Esophagus muscularis mucosa (tissue), 3 donors: ENCODE measurements around the gene NUPR1.

ENCODE experiments used
- POLR2A ChIP-seq: fragments of 450-650 bp; IDR thresholded peaks from one replicate; pipeline ENCODE4 v1.6.1; 2017; ENCODE audit warnings: antibody characterized with exemption, moderate library complexity, mild to moderate bottlenecking, low read depth
- TF ChIP-seq, protein P1 (sequence below), 3 experiments: fragments of 200-600 bp in 2 of 3; fragments of 450-650 bp in 1 of 3; sonication (generic) in 2 of 3; IDR thresholded peaks; one replicate each; pipeline ENCODE4 v1.5.1; 2017 to 2019; ENCODE audit warnings: antibody characterized with exemption in 3 of 3, mild to moderate bottlenecking in 2 of 3, moderate library complexity in 1 of 3

DNA sequence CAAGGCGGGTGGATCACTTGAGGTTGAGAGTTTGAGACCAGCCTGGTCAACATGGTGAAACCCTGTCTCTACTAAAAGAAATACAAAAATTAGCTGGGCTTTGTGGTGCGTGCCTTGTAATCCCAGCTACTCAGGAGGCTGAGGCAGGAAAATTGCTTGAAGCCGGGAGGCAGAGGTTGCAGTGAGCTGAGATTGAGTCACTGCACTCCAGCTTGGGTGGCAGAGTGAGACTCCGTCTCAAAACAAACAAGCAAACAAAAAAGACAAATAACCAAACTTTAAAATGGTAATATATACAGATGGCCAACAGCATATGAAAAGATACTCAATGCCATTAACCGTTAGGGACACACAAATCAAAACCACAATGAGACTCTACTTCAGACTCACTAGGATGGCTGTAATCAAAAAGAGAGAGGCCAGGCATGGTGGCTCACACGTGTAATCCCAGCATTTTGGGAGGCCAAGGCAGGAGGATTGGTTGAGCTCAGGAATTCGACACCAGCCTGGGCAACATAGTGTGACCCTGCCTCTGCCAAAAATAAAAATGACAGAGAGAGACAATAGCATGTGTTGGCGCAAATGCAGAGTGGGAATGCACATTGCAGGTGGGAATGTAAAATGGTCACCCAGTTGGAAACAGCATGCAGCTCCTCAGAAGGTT lies 36.8 kb upstream of the NUPR1 start:
- TF ChIP-seq, protein P1, sequence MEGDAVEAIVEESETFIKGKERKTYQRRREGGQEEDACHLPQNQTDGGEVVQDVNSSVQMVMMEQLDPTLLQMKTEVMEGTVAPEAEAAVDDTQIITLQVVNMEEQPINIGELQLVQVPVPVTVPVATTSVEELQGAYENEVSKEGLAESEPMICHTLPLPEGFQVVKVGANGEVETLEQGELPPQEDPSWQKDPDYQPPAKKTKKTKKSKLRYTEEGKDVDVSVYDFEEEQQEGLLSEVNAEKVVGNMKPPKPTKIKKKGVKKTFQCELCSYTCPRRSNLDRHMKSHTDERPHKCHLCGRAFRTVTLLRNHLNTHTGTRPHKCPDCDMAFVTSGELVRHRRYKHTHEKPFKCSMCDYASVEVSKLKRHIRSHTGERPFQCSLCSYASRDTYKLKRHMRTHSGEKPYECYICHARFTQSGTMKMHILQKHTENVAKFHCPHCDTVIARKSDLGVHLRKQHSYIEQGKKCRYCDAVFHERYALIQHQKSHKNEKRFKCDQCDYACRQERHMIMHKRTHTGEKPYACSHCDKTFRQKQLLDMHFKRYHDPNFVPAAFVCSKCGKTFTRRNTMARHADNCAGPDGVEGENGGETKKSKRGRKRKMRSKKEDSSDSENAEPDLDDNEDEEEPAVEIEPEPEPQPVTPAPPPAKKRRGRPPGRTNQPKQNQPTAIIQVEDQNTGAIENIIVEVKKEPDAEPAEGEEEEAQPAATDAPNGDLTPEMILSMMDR (IDR thresholded peaks at IDR 0.05): no peak
- TF ChIP-seq POLR2A: no peak
